Measurements from ENCODE around the gene MOK.

The MOK gene

GRCh38 chr14:102187044-102187443 is 117.9 kb downstream of the MOK start:
- Histone ChIP-seq H3K36me3 (ENCODE audit: control insufficient read depth, insufficient read depth, low read length) (no peaks in the 10 kb centered on the region), H3K9me3 (ENCODE audit: control insufficient read depth, low read length) (no peaks in the 10 kb centered on the region), H3K4me2 (ENCODE audit: low read length) (no peak overlapping the region), H3K9ac (no peak overlapping the region), H3K27me3 (ENCODE audit: control insufficient read depth, insufficient read depth, low read length) (no peaks in the 10 kb centered on the region), H2AFZ (no peak overlapping the region), H3K79me2 (peaks cover 25% of the 10 kb centered on the region), H3K4me3 (ENCODE audit: low read depth, low read length) (no peak overlapping the region), H3K4me1 (peaks cover 22% of the 10 kb centered on the region), H3K27ac (no peak overlapping the region)
- TF ChIP-seq CTCF (IDR thresholded peaks at IDR 0.05) = no peak

- Histone ChIP-seq H3K36me3 (ENCODE audit: control insufficient read depth, insufficient read depth, low read length) (no peaks in the 10 kb centered on the region), H2AFZ (no peak overlapping the region), H3K4me1 (peaks cover 25% of the 10 kb centered on the region), H3K9me3 (ENCODE audit: control insufficient read depth, low read length) (no peaks in the 10 kb centered on the region), H3K79me2 (peaks cover 16% of the 10 kb centered on the region), H3K9ac (no peak overlapping the region), H3K27me3 (ENCODE audit: control insufficient read depth, insufficient read depth, low read length) (no peaks in the 10 kb centered on the region), H3K27ac (no peak overlapping the region), H3K4me2 (ENCODE audit: low read length) (no peak overlapping the region), H3K4me3 (ENCODE audit: low read depth, low read length) (no peak overlapping the region)
- TF ChIP-seq CTCF (IDR thresholded peaks at IDR 0.05) = no peak
Measured at GRCh38 chr14:102185360-102185759, 119.6 kb downstream of the MOK start.

GRCh38 chr14:102184316-102185035 is 120.5 kb downstream of the MOK start:
- Histone ChIP-seq H3K27ac (no peak overlapping the region), H3K4me2 (ENCODE audit: low read length) (no peak overlapping the region), H3K27me3 (ENCODE audit: control insufficient read depth, insufficient read depth, low read length) (no peaks in the 10 kb centered on the region), H3K79me2 (peaks cover 13% of the 10 kb centered on the region), H3K9ac (no peak overlapping the region), H2AFZ (no peak overlapping the region), H3K4me1 (peaks cover 23% of the 10 kb centered on the region), H3K9me3 (ENCODE audit: control insufficient read depth, low read length) (no peaks in the 10 kb centered on the region), H3K36me3 (ENCODE audit: control insufficient read depth, insufficient read depth, low read length) (no peaks in the 10 kb centered on the region), H3K4me3 (ENCODE audit: low read depth, low read length) (no peak overlapping the region)
- TF ChIP-seq CTCF (IDR thresholded peaks at IDR 0.05) = no peak

- no peak overlapping the region for H3K4me2 ChIP-seq (ENCODE audit: low read length)
- no peak overlapping the region for H3K27ac ChIP-seq
- no peaks in the 10 kb centered on the region for H3K36me3 ChIP-seq (ENCODE audit: control insufficient read depth, insufficient read depth, low read length)
- no peak overlapping the region for H2AFZ ChIP-seq
- peaks cover 23% of the 10 kb centered on the region for H3K4me1 ChIP-seq
- TF ChIP-seq CTCF (IDR thresholded peaks at IDR 0.05) = no peak
- no peak overlapping the region for H3K9ac ChIP-seq
- peaks cover 14% of the 10 kb centered on the region for H3K79me2 ChIP-seq
- no peaks in the 10 kb centered on the region for H3K9me3 ChIP-seq (ENCODE audit: control insufficient read depth, low read length)
- H3K27me3 ChIP-seq (ENCODE audit: control insufficient read depth, insufficient read depth, low read length) = no peaks in the 10 kb centered on the region
- H3K4me3 ChIP-seq (ENCODE audit: low read depth, low read length) = no peak overlapping the region
Measured at GRCh38 chr14:102183886-102184285, 121.1 kb downstream of the MOK start.
